GM19395 (cell line): ENCODE measurements around the gene GMDS.

ENCODE experiments used
- ATAC-seq: cut with Tn5 transposase; IDR thresholded peaks from one replicate; pipeline ENCODE4 v1.9.1; 2021; ENCODE audit warnings: mild to moderate bottlenecking, moderate library complexity; ENCODE audit not compliant: unreplicated experiment

GMDS gene

GRCh38 chr6:2140438-2141128, 104.8 kb downstream of the GMDS start:
- no peak for ATAC-seq

- no peak for ATAC-seq
Measured at GRCh38 chr6:2135401-2135800, 110.0 kb downstream of the GMDS start.

- ATAC-seq: no peak
Measured at GRCh38 chr6:2134554-2134953, 110.9 kb downstream of the GMDS start.

GRCh38 chr6:2133716-2134310, 111.6 kb downstream of the GMDS start:
- ATAC-seq: no peak

- no peak for ATAC-seq
Measured at GRCh38 chr6:2132916-2133315, 112.5 kb downstream of the GMDS start.

GRCh38 chr6:2132416-2132815, 113.0 kb downstream of the GMDS start:
- no peak for ATAC-seq

- peak; percentile 81 for ATAC-seq
Measured at GRCh38 chr6:2129182-2129621, 116.2 kb downstream of the GMDS start.

GRCh38 chr6:2127484-2127911, 117.9 kb downstream of the GMDS start:
- ATAC-seq: peak; percentile 56

GRCh38 chr6:2126351-2126750, 119.1 kb downstream of the GMDS start:
- no peak for ATAC-seq

- ATAC-seq: no peak
Measured at GRCh38 chr6:2125158-2125557, 120.2 kb downstream of the GMDS start.

- ATAC-seq: no peak
Measured at GRCh38 chr6:2124260-2124709, 121.1 kb downstream of the GMDS start.

- ATAC-seq: no peak
Measured at GRCh38 chr6:2120912-2121311, 124.5 kb downstream of the GMDS start.

- no peak for ATAC-seq
Measured at GRCh38 chr6:2119275-2119674, 126.1 kb downstream of the GMDS start.

GRCh38 chr6:2118136-2118535, 127.3 kb downstream of the GMDS start:
- ATAC-seq: no peak

- ATAC-seq: no peak
Measured at GRCh38 chr6:2117447-2117846, 128.0 kb downstream of the GMDS start.

GRCh38 chr6:2116496-2116895, 128.9 kb downstream of the GMDS start:
- no peak for ATAC-seq

- no peak for ATAC-seq
Measured at GRCh38 chr6:2114100-2114499, 131.3 kb downstream of the GMDS start.

- peak; percentile 62 for ATAC-seq
Measured at GRCh38 chr6:2111162-2111677, 134.2 kb downstream of the GMDS start.

GRCh38 chr6:2110504-2110903, 134.9 kb downstream of the GMDS start:
- peak; percentile 75 for ATAC-seq

GRCh38 chr6:2109796-2110195, 135.6 kb downstream of the GMDS start:
- ATAC-seq: no peak

- no peak for ATAC-seq
Measured at GRCh38 chr6:2108700-2109306, 136.6 kb downstream of the GMDS start.

- ATAC-seq: no peak
Measured at GRCh38 chr6:2104524-2104880, 140.9 kb downstream of the GMDS start.
